OCI-LY3 (cell line): ENCODE data around the gene RASSF1.

ENCODE experiments used
- H2AFZ ChIP-seq: fragments of 200-600, 300-600 bp; shearing (Covaris generic); 2 replicates; pipeline ENCODE4 v1.6.0; 2014; ENCODE audit warnings: antibody characterized with exemption, low read depth, low read length
- H3K27ac ChIP-seq: fragments of 200-600, 300-600 bp; sonication (generic); 2 replicates; pipeline ENCODE4 v1.5.1; 2014; ENCODE audit warnings: mild to moderate bottlenecking, low read length, moderate library complexity, mixed read lengths
- H3K27me3 ChIP-seq: fragments of 200-600, 300-600 bp; sonication (generic); 2 replicates; pipeline ENCODE4 v1.6.1; 2014; ENCODE audit warnings: low read depth, low read length, mixed read lengths
- H3K36me3 ChIP-seq: fragments of 200-600, 300-600 bp; sonication (generic); replicated peaks from 2 replicates; pipeline ENCODE3; 2014; ENCODE audit warnings: low read depth, low read length, mixed read lengths
- H3K4me1 ChIP-seq: fragments of 300-600, 200-600 bp; sonication (generic); 2 replicates; pipeline ENCODE4 v1.6.1; 2014; ENCODE audit warnings: low read length, mixed read lengths
- H3K4me2 ChIP-seq: fragments of 200-600, 300-600 bp; sonication (generic); 2 replicates; pipeline ENCODE4 v1.6.1; 2014; ENCODE audit warnings: low read length, mixed read lengths
- H3K4me3 ChIP-seq: fragments of 300-600, 200-600 bp; sonication (generic); 2 replicates; pipeline ENCODE4 v1.5.1; 2014; ENCODE audit warnings: antibody characterized with exemption, mild to moderate bottlenecking, low read length, moderate library complexity
- H3K79me2 ChIP-seq: fragments of 300-600, 200-600 bp; shearing (Covaris generic); 2 replicates; pipeline ENCODE4 v1.6.1; 2014; ENCODE audit warnings: mild to moderate bottlenecking, low read length, mixed read lengths
- H3K9ac ChIP-seq: fragments of 300-600, 200-600 bp; shearing (Covaris generic); 2 replicates; pipeline ENCODE4 v1.6.0; 2014; ENCODE audit warnings: mild to moderate bottlenecking, low read length, moderate library complexity
- H3K9me3 ChIP-seq: fragments of 200-600, 300-600 bp; shearing (Covaris generic); 2 replicates; pipeline ENCODE4 v1.6.1; 2014; ENCODE audit warnings: low read length, mixed read lengths; ENCODE audit not compliant: insufficient read depth
- H4K20me1 ChIP-seq: fragments of 200-600, 300-600 bp; sonication (generic); 2 replicates; pipeline ENCODE4 v1.6.1; 2016; ENCODE audit warnings: low read length, mixed read lengths; ENCODE audit not compliant: insufficient read depth
- CTCF ChIP-seq: fragments of 200-600, 300-600 bp; sonication (generic); IDR thresholded peaks from 2 replicates; pipeline ENCODE4 v1.5.1; 2014; ENCODE audit warnings: antibody characterized with exemption, low read length, low read depth
- EZH2phosphoT487 ChIP-seq: fragments of 200-600 bp; shearing (Covaris generic); IDR thresholded peaks from 2 replicates; pipeline ENCODE4 v1.6.1; 2018; ENCODE audit warnings: antibody characterized with exemption, mixed run types, low read depth

The RASSF1 gene

GRCh38 chr3:50351323-50351697 lies 10.7 kb upstream of the RASSF1 start:
- H3K27me3 ChIP-seq: no peaks in the 10 kb centered on the region
- peak overlapping the region; percentile 78 for H3K9ac ChIP-seq
- H3K36me3 ChIP-seq: peaks cover 24% of the 10 kb centered on the region
- no peaks in the 10 kb centered on the region for H3K9me3 ChIP-seq
- peaks cover 31% of the 10 kb centered on the region for H3K79me2 ChIP-seq
- peaks cover 18% of the 10 kb centered on the region for H3K4me1 ChIP-seq
- peak overlapping the region; percentile 87 for H3K4me2 ChIP-seq
- H3K27ac ChIP-seq: 0 out of 2 replicates have a peak overlapping the region, but pooled peaks have one; percentile 71
- no peak overlapping the region for H2AFZ ChIP-seq
- no peak for TF ChIP-seq EZH2phosphoT487
- no peak for TF ChIP-seq CTCF
- peak overlapping the region; percentile 84 for H3K4me3 ChIP-seq
- 0 out of 2 replicates have a peak, but pooled peaks cover 4% of the 10 kb centered on the region for H4K20me1 ChIP-seq

- peak within 1 kb of the TSS; percentile 71 for H3K27ac ChIP-seq
- H2AFZ ChIP-seq: peak within 1 kb of the TSS; percentile 91
Observed at GRCh38 chr3:50350527-50351322, 10.1 kb upstream of the RASSF1 start, which contains the start of the genes CYB561D2 and NPRL2. Gene CYB561D2 (plus strand): TSS chr3:50350862. CDS start chr3:50351434, 572 bp downstream. Gene NPRL2 (minus strand): TSS chr3:50350775. CDS start chr3:50350652, 123 bp downstream.

GRCh38 chr3:50350213-50350526 lies 9.5 kb upstream of the RASSF1 start:
- no peaks in the 10 kb centered on the region for H3K27me3 ChIP-seq
- no peaks in the 10 kb centered on the region for H4K20me1 ChIP-seq
- peaks cover 20% of the 10 kb centered on the region for H3K36me3 ChIP-seq
- peak overlapping the region; percentile 71 for H3K27ac ChIP-seq
- H3K4me1 ChIP-seq: peaks cover 18% of the 10 kb centered on the region
- H3K4me3 ChIP-seq: peak overlapping the region; percentile 84
- H2AFZ ChIP-seq: peak overlapping the region; percentile 91
- TF ChIP-seq EZH2phosphoT487: no peak
- H3K9me3 ChIP-seq: no peaks in the 10 kb centered on the region
- peak overlapping the region; percentile 78 for H3K9ac ChIP-seq
- peak overlapping the region; percentile 87 for H3K4me2 ChIP-seq
- H3K79me2 ChIP-seq: peaks cover 23% of the 10 kb centered on the region

More at GRCh38 chr3:50350527-50351322, 10.1 kb upstream of the RASSF1 start, which contains the start of the genes CYB561D2 and NPRL2:
- no peaks in the 10 kb centered on the region for H3K27me3 ChIP-seq
- 0 out of 2 replicates have a peak, but pooled peaks cover 2% of the 10 kb centered on the region for H4K20me1 ChIP-seq
- H3K4me3 ChIP-seq: peak within 1 kb of the TSS; percentile 84
- H3K4me1 ChIP-seq: peaks cover 18% of the 10 kb centered on the region
- H3K36me3 ChIP-seq: peaks cover 19% of the 10 kb centered on the region
- peak within 1 kb of the TSS; percentile 87 for H3K4me2 ChIP-seq
- H3K79me2 ChIP-seq: peaks cover 25% of the 10 kb centered on the region
- no peaks in the 10 kb centered on the region for H3K9me3 ChIP-seq
- H3K9ac ChIP-seq: peak within 1 kb of the TSS; percentile 78
- TF ChIP-seq CTCF: no peak
- TF ChIP-seq EZH2phosphoT487: no peak

GRCh38 chr3:50347187-50347813 lies 6.7 kb upstream of the RASSF1 start:
- TF ChIP-seq EZH2phosphoT487: no peak
- TF ChIP-seq CTCF: peak; percentile 62
- no peak overlapping the region for H2AFZ ChIP-seq
- peaks cover 7% of the 10 kb centered on the region for H3K36me3 ChIP-seq
- no peak overlapping the region for H3K4me3 ChIP-seq
- no peaks in the 10 kb centered on the region for H3K9me3 ChIP-seq
- H3K9ac ChIP-seq: no peak overlapping the region
- no peak overlapping the region for H3K4me2 ChIP-seq
- no peak overlapping the region for H3K27ac ChIP-seq
- H4K20me1 ChIP-seq: no peaks in the 10 kb centered on the region
- H3K79me2 ChIP-seq: peaks cover 23% of the 10 kb centered on the region
- H3K4me1 ChIP-seq: peaks cover 18% of the 10 kb centered on the region
- H3K27me3 ChIP-seq: no peaks in the 10 kb centered on the region
